HG03039 (cell line): Measurements from ENCODE around the gene ARID5B.

Experiments used
- ATAC-seq: cut with Tn5 transposase; IDR thresholded peaks from one replicate; pipeline ENCODE4 v1.9.1; 2021; ENCODE audit warnings: mild to moderate bottlenecking, moderate library complexity; ENCODE audit not compliant: unreplicated experiment

ARID5B gene

DNA sequence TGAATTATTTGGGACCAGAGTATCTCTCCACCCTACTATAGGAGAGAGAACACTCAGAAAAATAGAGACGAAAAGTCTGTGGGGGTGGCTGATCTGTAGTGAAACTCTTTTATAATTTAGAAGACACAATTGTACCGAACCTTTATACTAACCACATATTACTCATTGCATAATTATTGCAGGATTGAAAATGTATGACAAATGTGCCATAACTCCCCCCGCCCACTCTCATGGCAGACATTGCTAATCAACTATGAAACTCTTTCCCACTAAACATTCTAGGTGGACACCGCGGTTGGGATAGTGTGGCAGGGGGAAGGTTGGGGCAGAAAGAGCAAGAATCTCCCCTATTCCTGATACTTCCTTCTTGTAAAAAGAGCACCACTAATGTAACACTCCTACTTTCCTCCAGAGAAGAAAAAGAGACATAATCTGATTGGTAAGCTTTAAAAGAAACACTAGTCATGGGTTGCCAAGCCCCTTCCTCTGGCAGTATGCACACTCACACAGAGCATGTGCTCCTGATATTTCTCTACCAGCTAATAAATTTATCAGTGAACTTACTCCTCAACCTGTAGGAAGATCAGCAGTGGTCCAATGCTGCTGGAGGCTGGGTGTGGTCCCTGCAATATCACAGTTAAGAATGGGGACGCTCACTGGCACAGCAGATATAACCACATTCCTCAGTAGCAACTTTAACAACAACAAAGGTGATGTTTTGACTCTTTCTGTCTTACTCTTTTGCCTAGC is 18.7 kb upstream of the ARID5B start:
- no peak for ATAC-seq

DNA sequence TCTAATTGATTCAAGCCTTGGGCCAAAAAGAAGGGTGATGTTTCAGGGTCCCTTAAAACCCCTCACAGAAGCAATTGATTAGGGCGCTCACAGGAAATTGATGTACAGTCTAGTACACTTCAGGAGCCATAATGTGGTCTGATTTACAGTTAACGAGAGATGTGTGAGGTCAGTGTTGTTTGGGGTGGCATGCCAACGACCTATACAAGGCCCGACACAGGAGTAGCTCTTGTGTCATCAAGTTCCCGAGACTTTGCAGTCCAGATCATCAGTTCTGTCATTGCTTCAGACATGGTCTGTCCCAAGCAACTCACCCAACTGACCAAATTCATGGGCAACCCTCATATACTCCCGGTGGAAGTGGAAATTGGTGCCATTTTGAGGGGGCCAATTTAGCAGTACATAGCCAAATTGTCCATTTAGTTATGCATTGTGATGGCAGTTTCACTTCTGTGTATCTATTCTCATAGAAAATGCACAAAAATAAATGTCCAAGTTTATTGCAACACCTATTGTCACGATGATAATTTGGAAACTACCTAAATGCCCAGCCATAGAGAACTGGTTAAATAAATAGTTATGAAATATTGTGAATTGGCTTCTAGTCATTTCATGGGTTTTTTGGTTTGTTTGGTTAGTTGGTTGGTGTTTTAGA is 18.0 kb upstream of the ARID5B start:
- ATAC-seq, result no peak

DNA sequence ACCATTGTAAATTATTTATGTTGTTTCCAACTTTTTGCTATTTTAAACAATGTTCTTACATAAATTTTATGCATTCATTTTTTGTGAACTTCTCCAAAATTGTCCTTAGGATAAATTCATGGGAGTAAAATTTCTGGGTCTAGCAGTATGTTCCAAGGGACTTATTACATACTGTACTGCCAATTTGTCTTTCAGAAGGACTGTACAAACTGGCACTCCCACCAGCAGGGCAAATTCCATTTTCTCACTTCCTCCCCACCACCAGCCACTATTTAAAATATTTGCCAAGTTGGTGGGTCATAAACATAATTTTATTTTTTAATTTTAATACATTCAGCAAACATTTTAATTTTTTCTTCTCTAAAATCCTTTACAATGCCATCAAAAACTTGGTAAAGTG is 13.7 kb upstream of the ARID5B start:
- no peak for ATAC-seq

DNA sequence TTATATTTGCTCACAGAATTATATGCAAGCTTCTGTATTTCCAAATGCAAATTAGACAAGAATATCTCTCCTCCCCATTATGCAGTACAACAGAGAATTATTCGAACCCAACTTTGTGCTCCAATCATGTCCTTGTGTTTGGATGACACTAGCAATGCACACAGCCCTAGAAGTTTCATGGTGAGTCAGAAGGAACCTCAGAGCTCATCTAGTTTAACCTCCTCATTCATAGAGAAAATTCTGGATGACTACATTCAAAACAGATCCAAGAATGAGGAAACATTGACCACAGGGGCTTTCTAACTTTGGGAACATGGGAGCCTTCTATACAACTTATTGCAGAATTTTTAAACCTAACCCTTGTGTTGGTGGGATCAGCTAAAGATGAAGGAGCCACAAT is 12.8 kb upstream of the ARID5B start:
- no peak for ATAC-seq

DNA sequence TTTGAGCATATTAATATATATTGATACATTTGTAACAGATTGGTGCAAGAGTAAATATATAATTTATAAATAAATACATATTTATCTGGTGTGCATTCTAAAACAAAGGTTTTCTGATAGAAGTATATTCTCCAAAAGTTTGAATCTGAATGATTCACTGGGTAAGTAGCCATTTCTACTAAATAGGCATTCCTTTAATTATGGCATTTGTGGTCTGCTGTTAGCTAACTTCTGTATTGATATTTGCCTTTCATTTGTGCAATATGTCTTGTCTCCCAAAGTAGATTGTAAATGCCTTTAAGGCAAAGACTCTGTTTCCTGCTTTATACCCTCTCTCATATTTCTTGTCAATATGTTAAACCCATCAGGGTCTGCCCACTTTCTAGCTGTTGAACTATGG is 11.1 kb upstream of the ARID5B start:
- ATAC-seq, result no peak

DNA sequence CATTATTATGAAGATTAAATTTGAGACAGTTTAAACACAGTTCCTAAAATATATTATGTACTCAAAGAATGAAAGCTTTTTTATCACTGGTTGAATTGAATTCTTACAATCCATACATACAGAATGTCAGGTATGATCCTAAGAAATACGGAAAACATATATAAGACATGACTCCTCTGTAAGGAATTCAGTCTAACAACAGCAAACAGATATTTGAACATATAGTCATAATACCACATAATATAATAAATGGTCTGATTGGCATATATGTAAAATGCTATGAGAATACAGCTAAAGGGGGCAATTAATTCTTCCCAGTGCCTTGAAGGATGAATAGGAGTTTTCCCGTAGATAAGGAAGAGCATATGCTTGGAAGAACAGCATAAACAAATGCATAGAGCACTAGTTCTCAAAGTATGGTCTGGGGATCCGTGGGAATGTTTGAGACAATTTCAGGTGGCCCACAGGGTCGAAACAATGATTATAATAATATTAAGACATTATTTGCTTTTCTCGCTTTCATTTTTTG is 10.6 kb upstream of the ARID5B start:
- no peak for ATAC-seq

DNA sequence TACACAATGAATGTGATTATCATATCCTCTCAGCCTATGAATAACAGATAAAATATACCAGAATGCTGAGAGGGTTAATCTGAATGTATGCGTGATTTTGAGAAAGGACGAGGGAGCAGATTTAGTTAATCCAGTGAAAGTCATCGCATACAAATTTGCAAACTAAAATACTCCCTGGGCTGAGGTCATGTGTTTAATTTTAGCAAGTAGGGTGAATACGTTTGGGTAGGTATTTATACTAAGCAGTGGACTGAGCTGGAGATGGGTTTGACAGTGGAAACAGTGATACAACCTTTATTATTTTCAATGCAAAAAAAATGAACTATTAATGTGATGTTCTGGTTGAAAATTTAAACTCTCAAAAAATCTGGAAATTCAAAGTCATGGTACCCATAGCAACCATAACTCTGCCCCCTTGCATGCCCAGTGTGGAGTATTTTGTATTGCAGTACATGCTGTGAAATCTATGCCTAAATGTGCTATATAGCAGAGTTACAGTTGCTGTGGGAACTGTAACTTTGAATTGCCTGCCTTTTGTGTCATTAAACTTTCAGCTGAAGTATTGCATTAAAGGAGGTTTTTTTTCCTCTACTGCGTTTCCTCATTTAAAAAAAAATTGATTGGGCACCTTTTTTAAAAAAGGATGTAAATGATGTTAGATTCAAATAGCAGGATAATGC is 9.5 kb upstream of the ARID5B start:
- ATAC-seq, result no peak

DNA sequence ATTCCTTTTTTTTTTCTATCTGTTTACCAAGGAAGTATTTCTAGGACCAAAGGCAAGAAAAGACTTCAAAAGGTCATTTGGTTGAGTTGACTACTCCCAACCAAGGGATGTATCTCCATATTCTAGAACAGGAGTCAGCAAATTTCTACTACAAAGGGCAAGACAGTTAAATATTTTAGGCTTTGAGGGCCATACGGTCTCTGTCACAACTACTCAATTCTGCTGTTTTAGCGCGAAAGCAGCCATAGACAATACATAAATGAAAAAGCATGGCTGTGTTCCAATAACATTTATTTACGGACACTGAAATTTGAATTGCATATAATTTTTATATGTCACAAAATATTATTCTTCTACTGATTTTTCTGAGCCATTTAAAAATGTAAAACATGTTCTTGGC is 8.5 kb upstream of the ARID5B start:
- no peak for ATAC-seq

DNA sequence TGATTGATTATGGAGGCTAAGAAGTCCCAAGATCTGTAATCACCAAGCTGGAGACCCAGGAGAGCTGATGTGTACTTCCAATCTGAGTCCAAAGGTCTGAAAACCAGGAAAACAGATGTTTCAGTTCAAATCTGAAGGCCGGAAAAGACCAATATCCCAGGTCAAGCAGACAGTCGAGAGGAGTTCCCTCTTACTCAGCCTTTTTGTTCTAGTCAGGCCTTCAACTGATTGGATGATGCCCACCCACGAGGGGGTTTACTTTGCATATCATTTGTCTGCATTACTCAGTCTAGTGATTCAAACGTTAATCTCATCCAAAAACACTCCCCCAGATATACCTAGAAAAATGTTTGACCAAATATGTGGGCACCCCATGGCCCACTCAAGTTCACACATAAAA is 7.4 kb upstream of the ARID5B start:
- ATAC-seq, result no peak

DNA sequence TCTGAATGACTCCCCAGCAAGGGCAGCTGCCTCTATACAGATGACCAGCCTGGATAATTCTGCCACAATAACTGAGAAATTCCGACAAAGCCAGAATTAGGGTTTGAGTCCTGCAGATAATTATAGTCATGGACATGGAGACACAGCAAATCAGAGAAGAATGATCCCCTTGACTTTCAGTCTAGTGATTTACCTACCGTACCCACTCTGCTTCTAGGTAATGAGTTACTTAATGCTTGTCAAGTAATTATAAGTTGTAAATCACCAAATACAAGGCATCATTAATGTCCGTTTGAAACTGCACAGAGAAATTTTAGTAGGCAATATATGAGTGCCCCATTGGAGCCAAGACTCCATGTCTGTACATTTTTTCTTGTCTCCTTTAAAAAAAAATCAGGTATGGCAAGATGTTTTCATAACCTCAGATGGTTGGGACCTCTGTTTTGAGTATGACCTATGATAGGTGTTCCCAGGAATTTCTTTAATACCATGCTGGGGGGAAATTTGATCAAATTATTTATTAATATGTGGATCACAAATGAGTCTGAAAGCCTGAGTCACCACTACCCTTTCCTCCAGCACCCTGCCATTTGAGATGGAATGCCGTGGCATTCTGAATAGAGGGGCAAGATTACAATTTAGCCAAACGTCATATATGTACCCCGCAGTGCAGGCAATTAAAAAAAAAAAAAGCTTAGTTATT is 5.5 kb upstream of the ARID5B start:
- ATAC-seq, result no peak

DNA sequence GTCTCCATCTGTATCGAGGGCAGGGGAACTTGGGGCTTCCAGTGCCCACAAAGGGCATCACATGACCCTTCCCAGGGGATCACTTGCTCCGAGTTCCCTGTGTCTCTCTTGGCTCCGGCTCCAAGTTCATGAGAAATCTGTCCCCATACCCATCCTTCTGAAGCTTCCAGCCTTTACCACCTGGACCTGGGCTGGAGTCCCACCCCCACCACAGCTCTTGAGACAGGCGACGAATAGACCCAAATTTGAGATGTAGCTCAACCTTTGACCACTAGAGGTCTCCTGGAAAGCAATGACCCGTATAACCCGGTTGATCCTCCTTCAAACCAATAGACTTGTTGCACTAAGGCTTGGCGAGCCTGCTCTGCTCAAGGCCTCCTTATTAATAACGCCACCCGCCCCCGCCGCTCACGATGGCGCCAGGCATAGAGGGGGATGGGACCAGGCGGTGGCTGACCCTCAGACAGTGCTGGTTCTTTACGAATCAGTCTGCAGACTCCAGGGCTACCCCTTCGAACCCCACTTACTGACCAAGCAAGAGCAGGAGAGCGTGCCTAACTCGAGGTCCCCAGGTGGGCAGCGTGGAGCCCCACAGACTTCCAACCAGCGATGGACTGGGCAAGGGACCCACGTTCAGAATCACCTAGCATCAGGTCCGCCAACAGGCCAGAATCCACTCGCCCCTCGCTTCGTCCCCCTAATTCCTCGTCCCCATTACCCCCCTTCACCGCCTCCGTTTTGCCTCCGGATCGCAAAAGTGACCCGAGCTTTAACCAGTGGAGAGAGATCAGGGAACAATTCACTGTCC is 4.4 kb upstream of the ARID5B start:
- peak; percentile 73 for ATAC-seq

DNA sequence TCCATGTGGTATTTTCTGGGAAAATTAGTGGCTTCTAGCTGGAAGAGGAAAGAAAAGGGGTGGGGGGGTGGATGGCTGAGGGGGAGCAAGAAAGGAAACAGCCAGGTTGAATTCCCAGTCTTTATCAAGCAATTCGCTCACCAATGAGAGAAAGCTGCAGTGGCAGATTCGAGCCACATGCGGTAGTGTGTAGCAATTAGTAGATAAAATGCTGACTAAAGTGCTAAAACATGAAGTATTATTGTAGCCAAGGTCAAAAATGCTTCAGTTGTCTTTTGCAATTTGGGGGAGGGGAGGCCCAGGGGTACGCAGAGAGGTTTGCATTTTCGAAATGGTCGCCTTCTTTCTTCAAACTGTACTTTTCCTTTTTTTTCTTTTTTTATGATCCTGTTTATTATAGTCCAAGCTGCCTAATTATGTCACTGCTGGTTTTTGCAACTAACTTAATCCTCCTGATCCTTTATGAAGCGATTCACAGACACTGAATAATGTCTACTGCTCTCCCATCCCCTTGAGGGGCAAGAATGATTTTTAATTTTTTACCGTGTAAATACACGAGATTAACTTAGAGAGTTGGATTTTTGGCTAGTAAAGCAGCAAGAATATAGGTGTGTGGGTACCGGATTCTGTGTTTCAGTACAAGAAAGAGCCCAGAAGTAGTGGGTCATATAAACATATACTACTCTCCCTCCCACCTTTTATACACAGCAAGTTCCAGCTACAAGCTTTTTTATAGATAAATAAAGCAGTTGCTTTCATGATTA is 3.6 kb upstream of the ARID5B start:
- ATAC-seq, result no peak

DNA sequence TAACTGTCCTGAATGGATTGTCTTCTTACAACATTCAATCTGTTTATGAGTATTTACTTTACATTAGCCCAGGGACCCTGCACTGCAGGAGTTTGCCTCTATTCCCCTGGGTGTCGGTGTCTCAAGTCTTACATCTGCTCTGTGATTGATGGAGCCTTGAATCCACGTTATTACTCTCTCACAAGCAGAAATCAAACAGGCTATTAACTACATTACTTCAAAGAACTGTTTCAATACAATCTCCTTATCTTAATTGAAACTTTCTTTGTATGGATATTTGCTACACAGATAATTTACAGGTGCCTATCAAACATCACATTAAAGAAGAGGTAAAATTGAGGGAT is 3.1 kb upstream of the ARID5B start:
- ATAC-seq, result no peak

DNA sequence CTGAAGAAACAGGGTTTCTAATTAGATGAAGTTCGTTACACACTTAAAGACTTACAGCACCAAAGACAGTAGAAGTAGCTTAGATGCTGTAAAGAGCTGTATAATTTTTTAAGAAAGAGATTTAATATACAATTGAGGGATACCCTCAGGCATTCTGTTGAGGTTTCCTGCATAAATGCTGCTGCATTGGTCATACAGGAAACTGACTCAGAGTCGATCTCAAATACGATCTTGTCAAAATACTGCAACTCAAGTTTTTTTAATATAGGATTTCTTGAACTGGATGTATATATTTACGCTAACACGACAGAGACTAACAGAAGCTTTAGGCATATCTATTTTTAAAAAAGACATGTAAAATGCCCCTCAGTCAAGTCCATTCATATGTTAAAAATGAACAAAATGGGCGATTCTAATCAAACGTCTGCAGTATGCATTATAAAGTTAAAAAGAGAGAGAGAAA is 2.4 kb upstream of the ARID5B start:
- no peak for ATAC-seq

DNA sequence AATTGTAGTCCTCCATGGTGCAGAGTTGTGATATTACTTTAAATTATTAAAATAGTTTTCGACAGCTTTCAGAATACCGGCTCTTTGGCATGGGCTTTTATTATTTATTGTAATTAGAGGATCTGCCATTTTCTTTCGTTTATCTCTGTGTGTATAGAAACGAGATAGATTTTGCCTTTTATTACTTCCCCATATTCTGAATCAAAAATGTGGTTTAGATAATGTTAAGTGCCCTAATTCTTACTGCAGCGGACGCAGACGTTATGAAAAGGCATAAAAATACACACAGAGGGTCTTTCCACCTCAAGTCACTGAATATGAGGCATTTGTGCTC is 1.9 kb upstream of the ARID5B start:
- no peak for ATAC-seq

DNA sequence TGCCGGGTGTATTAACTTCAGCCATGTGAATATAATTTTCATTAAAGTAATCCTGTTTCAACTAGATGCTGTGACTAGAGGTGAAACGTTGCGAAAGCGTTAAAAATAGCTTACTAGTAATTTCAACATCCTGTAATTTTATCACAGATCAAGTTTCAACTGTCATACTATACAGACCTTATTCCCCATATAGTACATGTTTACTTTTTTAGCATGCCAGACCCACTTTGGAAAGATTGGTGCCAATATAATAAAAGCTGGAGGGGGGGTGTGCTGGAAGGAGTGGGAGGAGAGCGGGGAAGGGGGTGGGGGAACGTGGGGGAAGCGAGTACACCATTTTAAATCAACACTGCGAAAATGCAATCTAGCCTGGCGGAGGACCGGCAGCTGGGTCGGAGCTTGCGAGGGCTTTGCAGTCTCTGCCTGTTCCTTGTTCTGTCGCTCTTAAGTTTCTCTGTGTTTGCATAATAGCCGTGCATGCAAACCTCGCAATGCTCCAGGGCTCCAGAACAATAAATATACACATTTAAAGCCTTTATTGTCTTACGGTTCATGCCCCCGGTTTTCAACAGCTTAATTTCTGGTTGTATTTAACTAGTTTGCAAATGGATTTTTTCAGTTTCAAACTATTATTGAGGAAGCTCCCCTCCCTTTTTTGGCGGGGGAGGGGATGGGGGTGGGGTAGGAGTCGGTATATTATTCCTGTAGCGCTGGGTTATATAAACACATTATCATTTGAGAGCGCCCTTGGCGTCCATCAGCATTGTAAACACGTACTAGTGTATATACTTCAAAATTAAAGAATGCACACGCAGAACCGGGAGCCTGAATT is 1.3 kb upstream of the ARID5B start:
- peak; percentile 24 for ATAC-seq

DNA sequence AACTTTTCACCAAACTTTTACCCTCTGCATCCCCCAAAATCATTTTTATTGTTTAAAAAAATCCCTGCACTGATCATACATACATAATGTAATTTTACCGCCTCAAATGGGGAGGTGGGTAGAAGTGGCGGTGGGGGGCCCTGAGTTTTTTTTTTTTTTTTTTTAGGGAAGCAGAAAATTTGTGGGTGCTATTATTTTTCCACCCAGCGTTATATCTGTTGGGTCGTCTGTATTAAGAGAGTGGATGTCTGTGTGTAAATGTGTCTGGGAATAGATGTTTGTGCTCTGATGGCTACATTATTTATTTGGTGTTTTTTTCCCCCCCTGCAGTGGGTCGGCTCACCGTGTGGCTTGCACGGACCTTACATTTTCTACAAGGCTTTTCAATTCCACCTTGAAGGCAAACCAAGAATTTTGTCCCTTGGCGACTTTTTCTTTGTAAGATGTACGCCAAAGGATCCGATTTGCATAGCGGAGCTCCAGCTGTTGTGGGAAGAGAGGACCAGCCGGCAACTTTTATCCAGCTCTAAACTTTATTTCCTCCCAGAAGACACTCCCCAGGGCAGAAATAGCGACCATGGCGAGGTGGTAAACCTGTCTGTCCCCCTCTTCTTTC is 438 bp downstream of the ARID5B start:
- no peak for ATAC-seq

DNA sequence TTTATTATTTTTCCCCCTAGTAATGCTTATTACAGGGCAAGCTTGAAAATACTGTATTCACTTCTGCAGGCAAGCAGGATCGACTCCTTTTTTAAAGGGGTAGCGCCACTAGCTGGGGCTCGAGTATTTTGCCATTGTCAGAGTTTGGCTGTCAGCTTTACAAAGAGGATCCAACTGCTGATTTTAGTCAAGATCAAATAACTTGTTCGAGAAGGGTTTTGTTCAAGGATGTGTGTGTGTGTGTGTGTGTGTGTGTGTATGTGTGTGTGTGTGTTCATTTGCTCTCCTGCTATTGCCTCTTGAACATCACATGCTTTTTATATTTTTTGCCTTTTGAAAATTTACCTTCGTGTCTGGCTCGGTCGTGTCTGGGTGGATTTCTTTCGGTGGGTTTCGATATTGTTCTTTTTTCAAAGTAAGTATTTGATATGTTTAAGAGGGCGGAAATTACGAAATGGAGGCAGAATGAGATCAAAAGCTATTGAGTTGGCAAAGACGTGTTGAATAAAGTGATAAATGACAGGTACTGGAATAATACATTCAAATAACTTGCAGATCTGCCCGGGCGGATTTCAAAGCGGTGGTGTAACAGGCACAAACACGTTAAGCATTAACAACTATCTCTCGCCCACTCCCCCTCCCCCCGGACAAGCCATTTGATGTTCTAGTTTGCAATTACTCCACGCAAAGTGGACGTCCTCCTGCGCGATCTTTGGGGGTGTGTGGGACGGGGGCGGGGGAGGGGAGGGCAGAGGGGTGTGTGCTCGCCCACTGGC is 1.1 kb downstream of the ARID5B start:
- ATAC-seq, result no peak
